Mesendoderm (in vitro differentiated cells): ENCODE measurements around the gene CKS2. TPM values are rescaled to one million over a fixed set of nuclear protein-coding genes. Genes with fewer than 3 reads are reported as not detected.

ENCODE experiments used
- DNase-seq: peaks from one replicate; pipeline ENCODE4 v3.0.0; 2013
- H2AK5ac ChIP-seq: 2 replicates; pipeline ENCODE4 v1.6.1; 2013; ENCODE audit warnings: low read length, inconsistent platforms
- H2BK120ac ChIP-seq: 2 replicates; pipeline ENCODE4 v1.6.1; 2013; ENCODE audit warnings: low read depth, mild to moderate bottlenecking, low read length, moderate library complexity, mixed read lengths
- H2BK15ac ChIP-seq: replicated peaks from 2 replicates; pipeline ENCODE4 v1.6.1; 2013; ENCODE audit warnings: low read depth, mild to moderate bottlenecking, moderate library complexity
- H2BK5ac ChIP-seq: 2 replicates; pipeline ENCODE4 v1.6.1; 2013; ENCODE audit warnings: low read length, inconsistent platforms
- H3K18ac ChIP-seq: 2 replicates; pipeline ENCODE4 v1.6.1; 2013; ENCODE audit warnings: mild to moderate bottlenecking, low read length, mixed read lengths
- H3K23ac ChIP-seq: one replicate; pipeline ENCODE4 v1.6.1; 2013; ENCODE audit warnings: low read length
- H3K27ac ChIP-seq: 2 replicates; pipeline ENCODE4 v1.5.1; 2013; ENCODE audit warnings: low read depth, mild to moderate bottlenecking, inconsistent platforms, low read length, moderate library complexity
- H3K27me3 ChIP-seq: 2 replicates; pipeline ENCODE4 v1.6.1; 2013; ENCODE audit warnings: low read length, control low read depth, mild to moderate bottlenecking, inconsistent platforms; ENCODE audit not compliant: insufficient read depth, poor library complexity
- H3K36me3 ChIP-seq: 2 replicates; pipeline ENCODE4 v1.6.1; 2013; ENCODE audit warnings: low read length, inconsistent platforms; ENCODE audit not compliant: control insufficient read depth, insufficient read depth
- H3K4ac ChIP-seq: one replicate; pipeline ENCODE4 v1.6.1; 2013; ENCODE audit warnings: low read depth, mild to moderate bottlenecking, low read length, moderate library complexity
- H3K4me1 ChIP-seq: 2 replicates; pipeline ENCODE4 v1.6.1; 2013; ENCODE audit warnings: low read depth, low read length, inconsistent platforms; ENCODE audit not compliant: control insufficient read depth
- H3K4me2 ChIP-seq: 2 replicates; pipeline ENCODE4 v1.6.1; 2013; ENCODE audit warnings: low read length
- H3K4me3 ChIP-seq: 2 replicates; pipeline ENCODE4 v1.5.1; 2013; ENCODE audit warnings: mild to moderate bottlenecking, low read length
- H3K56ac ChIP-seq: one replicate; pipeline ENCODE4 v1.6.1; 2013; ENCODE audit warnings: low read length
- H3K79me1 ChIP-seq: 2 replicates; pipeline ENCODE4 v1.6.1; 2013; ENCODE audit warnings: low read length, inconsistent platforms
- H3K79me2 ChIP-seq: 2 replicates; pipeline ENCODE4 v1.6.1; 2013; ENCODE audit warnings: mild to moderate bottlenecking, low read length; ENCODE audit not compliant: control insufficient read depth, insufficient read depth
- H3K9ac ChIP-seq: 2 replicates; pipeline ENCODE4 v1.6.1; 2013; ENCODE audit warnings: low read length, inconsistent platforms
- H4K5ac ChIP-seq: one replicate; pipeline ENCODE4 v1.6.1; 2013; ENCODE audit warnings: low read length
- H4K8ac ChIP-seq: one replicate; pipeline ENCODE4 v1.6.1; 2013; ENCODE audit warnings: low read depth, mild to moderate bottlenecking, control low read depth, low read length, moderate library complexity
- WGBS: extraction: QIAGEN DNeasy Blood & Tissue Kit; methylation state at CpG from one replicate; pipeline ENCODE4 v1.1.7; 2013; ENCODE audit warnings: low lambda C conversion rate, missing lambda C conversion rate; ENCODE audit not compliant: insufficient coverage; ENCODE audit errors: extremely low coverage; 5-methylcytosine and 5-hydroxymethylcytosine counted together
- small RNA-seq: library from polyadenylated mRNA; stranded (forward); fragments of <200 nt; extraction: miRNeasy Mini kit (QIAGEN cat#:217004); gene quantifications from one replicate; pipeline ENCODE3, GENCODE V24; 2013; ENCODE audit not compliant: insufficient read depth

CKS2 gene

DNA sequence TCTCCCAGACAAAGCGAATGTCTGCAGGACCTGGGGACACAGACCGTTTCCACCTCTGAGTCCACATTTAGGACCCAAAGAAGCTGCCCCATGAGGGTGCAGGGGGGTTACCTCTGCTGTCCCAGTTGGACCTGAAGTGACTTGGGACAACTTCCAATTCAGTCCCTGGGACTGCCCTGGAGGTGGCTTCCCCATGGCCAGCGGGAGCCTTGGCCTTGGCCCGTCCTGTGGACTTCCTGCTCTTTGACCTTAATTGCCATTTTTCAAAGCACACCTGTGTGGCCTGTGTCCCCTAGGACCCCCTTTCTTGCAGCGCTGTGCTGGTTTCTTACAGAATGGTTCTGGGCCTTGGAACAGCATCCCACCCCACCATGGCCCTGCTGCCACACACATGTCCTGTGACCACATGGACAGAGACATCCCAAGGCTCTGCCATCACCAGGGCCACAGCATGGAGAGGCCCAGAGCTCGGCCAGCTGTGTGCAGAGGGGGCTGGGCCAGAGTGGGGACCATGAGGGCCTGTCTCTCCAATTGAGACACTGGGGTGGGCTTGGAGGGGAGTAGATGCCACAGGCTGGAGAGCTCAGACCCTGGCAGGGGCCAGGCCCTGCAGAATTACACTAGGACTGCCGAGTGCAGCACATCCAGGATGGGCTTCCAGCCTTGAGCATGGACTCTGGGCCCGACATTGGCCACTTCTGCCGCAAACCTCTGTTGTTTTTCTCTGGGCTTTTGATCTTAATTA, 53.1 kb downstream of the CKS2 start:
- no peak overlapping the region for H2BK120ac ChIP-seq
- peaks cover 13% of the 10 kb centered on the region for H3K36me3 ChIP-seq
- H2AK5ac ChIP-seq = no peak overlapping the region
- H2BK15ac ChIP-seq = no peak overlapping the region
- H3K9ac ChIP-seq = no peak overlapping the region
- no peak overlapping the region for H2BK5ac ChIP-seq
- no CpG with 5 or more reads among the region's 9 CpGs for whole genome bisulfite sequencing
- no peak overlapping the region for H4K8ac ChIP-seq
- H3K27me3 ChIP-seq = no peaks in the 10 kb centered on the region
- H3K79me2 ChIP-seq = no peaks in the 10 kb centered on the region
- H3K27ac ChIP-seq = no peak overlapping the region
- H3K4me1 ChIP-seq = no peaks in the 10 kb centered on the region
- no peak for DNase-seq
- H3K4me3 ChIP-seq = no peak overlapping the region
- H4K5ac ChIP-seq = no peak overlapping the region
- no peak overlapping the region for H3K23ac ChIP-seq
- no peak overlapping the region for H3K4me2 ChIP-seq
- no peaks in the 10 kb centered on the region for H3K79me1 ChIP-seq
- H3K18ac ChIP-seq = no peak overlapping the region
- no peak overlapping the region for H3K4ac ChIP-seq
- H3K56ac ChIP-seq = no peak overlapping the region

DNA sequence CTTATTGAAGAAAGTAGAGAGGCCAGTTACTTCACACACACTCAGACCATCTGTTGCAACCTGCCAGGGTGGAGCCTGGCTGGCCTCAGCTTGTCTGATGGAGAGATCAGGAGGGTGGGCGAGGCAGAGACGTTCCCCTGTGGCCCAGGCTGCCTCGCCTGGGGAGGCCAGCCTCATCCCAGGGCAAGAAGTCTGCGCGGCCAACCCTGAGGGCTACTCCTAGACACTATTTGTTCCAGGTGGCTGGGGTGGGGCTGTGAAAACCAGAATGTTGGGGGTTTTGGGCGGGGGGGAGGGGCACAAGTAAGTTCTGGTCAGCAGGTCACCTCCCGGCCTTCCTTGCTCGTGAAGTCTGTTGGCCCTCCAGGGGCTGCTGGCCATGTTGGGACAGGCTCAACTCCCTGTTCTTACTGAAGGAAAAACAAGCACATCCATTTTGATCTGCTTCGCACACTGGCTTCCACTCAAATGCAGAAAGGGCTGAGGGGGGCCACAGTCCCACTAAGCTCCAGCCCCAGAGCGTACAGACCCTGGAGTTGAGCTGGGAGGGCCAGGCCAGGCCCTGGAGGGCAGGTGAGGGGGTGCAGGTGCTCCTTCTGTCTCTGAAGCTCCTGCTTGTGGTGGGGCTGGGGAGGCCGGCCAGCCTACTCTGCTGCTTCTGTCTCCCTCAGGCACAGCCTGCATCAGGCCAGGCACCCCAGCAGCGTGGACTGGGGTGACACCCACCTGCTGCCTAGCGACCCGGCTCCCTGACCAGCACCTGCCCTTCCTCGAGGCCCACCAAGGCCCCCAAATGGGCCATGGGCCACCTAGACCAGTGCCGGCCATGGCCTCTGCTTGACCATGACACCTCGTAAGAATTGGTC, 53.9 kb downstream of the CKS2 start:
- Histone ChIP-seq H3K56ac (no peak overlapping the region), H2BK5ac (no peak overlapping the region), H3K18ac (no peak overlapping the region), H3K4me1 (no peaks in the 10 kb centered on the region), H3K79me2 (no peaks in the 10 kb centered on the region), H3K9ac (no peak overlapping the region), H3K4me2 (no peak overlapping the region), H4K5ac (no peak overlapping the region), H3K36me3 (peaks cover 12% of the 10 kb centered on the region), H3K4me3 (no peak overlapping the region), H3K4ac (no peak overlapping the region), H3K27ac (no peak overlapping the region), H2AK5ac (no peak overlapping the region), H3K79me1 (no peaks in the 10 kb centered on the region), H3K23ac (no peak overlapping the region), H2BK120ac (no peak overlapping the region), H3K27me3 (no peaks in the 10 kb centered on the region), H4K8ac (no peak overlapping the region), H2BK15ac (no peak overlapping the region)
- DNase-seq = no peak
- WGBS = no CpG with 5 or more reads among the region's 17 CpGs

DNA sequence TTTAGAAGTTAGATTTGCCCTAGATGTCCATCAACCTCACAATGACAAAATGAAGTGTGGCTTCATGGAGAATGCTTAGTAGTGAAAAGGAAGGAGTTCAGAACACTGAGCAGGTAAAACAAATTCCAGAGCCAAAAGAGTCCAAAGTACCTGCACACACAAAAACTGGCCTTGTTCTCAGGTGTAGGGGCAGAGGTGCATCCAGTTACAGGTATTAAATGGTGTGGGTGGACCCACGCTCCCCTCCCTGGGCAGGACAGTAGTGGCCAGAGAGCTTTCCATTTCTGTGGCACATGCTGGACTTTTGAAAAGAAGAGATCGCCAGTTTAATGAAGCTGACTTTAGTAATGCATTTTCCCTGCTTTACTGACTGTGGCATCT, 54.5 kb downstream of the CKS2 start:
- no peaks in the 10 kb centered on the region for H3K79me1 ChIP-seq
- no peaks in the 10 kb centered on the region for H3K79me2 ChIP-seq
- H3K4me3 ChIP-seq = no peak overlapping the region
- no peaks in the 10 kb centered on the region for H3K27me3 ChIP-seq
- no peak overlapping the region for H2BK15ac ChIP-seq
- H4K8ac ChIP-seq = no peak overlapping the region
- no peak overlapping the region for H3K18ac ChIP-seq
- H4K5ac ChIP-seq = no peak overlapping the region
- no peak overlapping the region for H2BK5ac ChIP-seq
- WGBS = no CpG with 5 or more reads among the region's 2 CpGs
- peaks cover 8% of the 10 kb centered on the region for H3K36me3 ChIP-seq
- no peak overlapping the region for H2AK5ac ChIP-seq
- H3K9ac ChIP-seq = no peak overlapping the region
- H3K4me2 ChIP-seq = no peak overlapping the region
- no peak overlapping the region for H2BK120ac ChIP-seq
- H3K23ac ChIP-seq = no peak overlapping the region
- H3K56ac ChIP-seq = no peak overlapping the region
- no peak for DNase-seq
- no peaks in the 10 kb centered on the region for H3K4me1 ChIP-seq
- no peak overlapping the region for H3K4ac ChIP-seq
- no peak overlapping the region for H3K27ac ChIP-seq

Small RNAs within 50 kb of the gene (small RNA-seq; reads per million reads assigned to genes)
- gene MIR3153 = not detected
